Fibroblast of the aortic adventitia (primary cell): ENCODE results near the gene ZSCAN30. TPM values are rescaled to one million over a fixed set of nuclear protein-coding genes. Genes with fewer than 3 reads are reported as not detected.

Experiments used
- DNase-seq: peaks from one replicate; pipeline ENCODE4 v3.0.0-alpha.2; 2010; ENCODE audit warnings: low read depth
- H3K4me3 ChIP-seq: 2 replicates; pipeline ENCODE4 v1.5.1; 2011; ENCODE audit warnings: low read depth, mild to moderate bottlenecking, control low read depth, low read length, moderate library complexity
- total RNA-seq: library from RNA; depleted of rRNA; stranded (reverse); fragments of >200 nt; gene quantifications from 2 replicates; pipeline ENCODE4 v1.2.3, GENCODE V29; 2012; ENCODE audit warnings: low replicate concordance
- TF ChIP-seq, protein P1 (sequence below): IDR thresholded peaks from 2 replicates; pipeline ENCODE4 v1.5.1; 2011; ENCODE audit warnings: mild to moderate bottlenecking, low read length, control low read depth, inconsistent platforms; ENCODE audit not compliant: insufficient read depth

Gene ZSCAN30
- total RNA-seq, 1 donor = 22.6 TPM

DNA sequence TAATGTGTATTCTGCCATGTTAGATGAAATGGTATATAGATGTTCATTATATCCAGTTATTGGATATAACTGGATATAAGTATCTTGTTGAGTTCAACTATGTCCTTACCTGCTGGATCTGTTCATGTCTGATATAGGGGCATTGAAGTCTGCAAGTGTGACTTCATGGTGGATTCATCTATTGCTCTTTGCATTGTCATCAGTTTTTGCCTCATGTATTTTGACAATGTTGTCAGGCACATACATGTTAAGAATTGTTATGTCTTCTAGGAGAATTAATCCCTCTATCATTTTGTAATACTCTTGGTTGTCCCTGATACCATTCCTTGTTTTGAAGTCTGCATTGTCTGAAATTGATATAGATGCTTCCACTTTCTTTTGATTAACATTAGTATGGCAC, 38.8 kb upstream of the ZSCAN30 start:
- no peak for DNase-seq
- no peak overlapping the region for H3K4me3 ChIP-seq
- TF ChIP-seq, protein P1, sequence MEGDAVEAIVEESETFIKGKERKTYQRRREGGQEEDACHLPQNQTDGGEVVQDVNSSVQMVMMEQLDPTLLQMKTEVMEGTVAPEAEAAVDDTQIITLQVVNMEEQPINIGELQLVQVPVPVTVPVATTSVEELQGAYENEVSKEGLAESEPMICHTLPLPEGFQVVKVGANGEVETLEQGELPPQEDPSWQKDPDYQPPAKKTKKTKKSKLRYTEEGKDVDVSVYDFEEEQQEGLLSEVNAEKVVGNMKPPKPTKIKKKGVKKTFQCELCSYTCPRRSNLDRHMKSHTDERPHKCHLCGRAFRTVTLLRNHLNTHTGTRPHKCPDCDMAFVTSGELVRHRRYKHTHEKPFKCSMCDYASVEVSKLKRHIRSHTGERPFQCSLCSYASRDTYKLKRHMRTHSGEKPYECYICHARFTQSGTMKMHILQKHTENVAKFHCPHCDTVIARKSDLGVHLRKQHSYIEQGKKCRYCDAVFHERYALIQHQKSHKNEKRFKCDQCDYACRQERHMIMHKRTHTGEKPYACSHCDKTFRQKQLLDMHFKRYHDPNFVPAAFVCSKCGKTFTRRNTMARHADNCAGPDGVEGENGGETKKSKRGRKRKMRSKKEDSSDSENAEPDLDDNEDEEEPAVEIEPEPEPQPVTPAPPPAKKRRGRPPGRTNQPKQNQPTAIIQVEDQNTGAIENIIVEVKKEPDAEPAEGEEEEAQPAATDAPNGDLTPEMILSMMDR = no peak

DNA sequence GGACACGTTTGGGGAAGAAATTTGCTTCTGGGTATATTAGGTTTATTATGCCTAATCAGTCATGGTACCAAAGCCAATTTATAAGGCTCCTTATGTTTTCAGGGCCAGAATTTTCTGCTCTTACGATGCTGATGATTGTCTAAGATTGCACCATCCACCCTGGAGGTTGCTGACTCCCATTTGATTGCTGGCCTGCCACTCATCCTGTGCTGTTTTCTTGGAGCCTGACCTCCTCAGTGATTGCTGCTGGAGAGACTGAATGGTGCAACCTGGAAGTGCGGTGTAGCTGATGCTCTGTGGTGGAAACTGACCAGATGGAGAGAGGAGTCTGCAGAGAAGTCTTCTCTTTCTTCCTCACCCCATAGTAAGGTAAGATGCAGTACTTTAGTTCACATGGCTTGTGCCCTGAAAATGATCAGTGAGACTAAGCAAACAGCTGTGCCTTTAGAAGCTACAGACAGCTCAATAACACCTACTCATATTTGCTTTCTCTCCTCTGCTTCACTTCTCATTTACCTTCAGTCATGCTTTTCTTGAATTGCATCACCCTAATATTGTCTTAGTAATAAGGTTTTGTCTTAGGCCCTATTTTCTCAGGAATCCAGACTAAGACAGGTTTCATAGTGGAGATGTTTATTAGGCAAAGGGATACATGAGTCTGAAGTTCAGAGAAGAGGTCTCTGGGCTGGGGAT, 36.8 kb upstream of the ZSCAN30 start:
- H3K4me3 ChIP-seq = no peak overlapping the region
- no peak for DNase-seq
- TF ChIP-seq, protein P1 = no peak

DNA sequence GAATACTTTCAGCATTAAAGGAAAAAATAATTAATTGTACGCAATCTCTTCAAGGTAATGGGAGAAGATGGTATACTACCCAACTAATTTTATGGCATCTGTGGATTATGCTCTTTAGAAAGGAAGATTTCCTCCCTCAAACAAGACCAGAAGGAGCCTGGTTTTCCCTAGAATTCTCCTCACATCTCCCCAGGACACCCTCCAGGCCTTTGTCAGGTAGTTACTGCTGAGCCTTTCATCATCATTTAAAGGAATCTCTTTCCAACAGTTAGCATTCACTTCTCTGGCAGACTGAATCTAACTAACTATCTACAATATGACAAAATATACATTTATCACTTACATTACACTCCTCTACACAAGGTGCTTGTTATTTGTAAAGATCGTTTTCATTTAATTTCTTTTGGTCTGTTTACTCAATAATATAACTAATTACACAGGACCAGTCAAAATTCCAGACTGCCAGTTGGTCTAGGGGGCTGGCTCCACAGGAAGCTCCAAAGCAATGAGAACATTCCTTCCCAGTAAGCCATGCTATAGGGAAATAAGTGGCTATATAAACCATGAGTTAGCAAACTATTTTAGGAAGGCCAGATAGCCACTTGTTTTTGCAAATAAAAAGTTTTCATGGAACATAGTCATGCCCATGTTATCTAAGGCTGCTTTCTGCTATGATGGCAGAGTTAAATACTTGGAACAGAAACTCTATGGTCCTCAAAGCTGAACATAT, 35.1 kb upstream of the ZSCAN30 start:
- DNase-seq = no peak
- no peak overlapping the region for H3K4me3 ChIP-seq
- TF ChIP-seq, protein P1 = no peak

DNA sequence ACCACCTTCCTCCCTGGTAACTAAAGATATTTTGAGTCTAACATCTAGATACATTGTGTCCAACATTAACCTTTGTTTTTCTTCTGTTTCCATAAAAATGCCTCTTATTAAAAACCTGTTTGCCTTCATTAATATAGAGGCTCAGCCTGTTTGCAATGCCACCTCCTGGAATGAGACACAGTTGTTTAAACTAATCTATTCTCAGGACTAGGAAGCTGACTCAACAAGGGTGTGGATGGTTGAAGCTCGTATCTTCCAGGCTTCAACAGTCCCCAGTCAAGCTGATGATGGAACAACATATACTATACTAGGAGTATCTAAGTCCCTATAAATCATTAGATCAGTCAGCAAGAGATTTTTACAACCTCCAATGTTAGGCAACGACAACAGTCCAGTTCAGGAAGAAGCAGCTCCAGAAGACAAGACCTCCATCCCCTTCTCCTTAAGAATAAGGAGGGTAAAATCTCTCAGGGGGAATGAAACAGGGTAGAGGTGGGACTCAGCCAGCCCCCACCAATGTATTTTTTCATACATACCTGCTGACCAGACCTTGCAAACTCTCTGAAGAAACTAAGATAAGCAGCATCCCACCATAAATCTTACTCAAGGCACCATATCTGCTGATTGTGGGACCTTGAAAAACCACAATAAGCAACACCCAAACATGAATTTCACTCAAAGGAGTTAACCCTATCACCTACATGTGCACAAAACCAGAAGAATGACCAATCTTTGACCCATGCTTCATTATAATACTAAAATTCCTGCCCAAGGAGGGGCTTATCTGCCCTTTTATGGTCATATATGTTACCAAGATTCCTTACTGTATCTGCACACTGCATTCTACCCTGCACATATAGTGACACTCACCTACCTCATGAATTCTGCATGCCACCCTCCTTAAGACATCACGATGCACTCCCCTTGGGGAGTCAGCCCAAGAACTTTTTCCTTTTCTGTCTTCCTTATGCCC, 32.7 kb upstream of the ZSCAN30 start:
- TF ChIP-seq, protein P1 = no peak
- H3K4me3 ChIP-seq = no peak overlapping the region
- no peak for DNase-seq

DNA sequence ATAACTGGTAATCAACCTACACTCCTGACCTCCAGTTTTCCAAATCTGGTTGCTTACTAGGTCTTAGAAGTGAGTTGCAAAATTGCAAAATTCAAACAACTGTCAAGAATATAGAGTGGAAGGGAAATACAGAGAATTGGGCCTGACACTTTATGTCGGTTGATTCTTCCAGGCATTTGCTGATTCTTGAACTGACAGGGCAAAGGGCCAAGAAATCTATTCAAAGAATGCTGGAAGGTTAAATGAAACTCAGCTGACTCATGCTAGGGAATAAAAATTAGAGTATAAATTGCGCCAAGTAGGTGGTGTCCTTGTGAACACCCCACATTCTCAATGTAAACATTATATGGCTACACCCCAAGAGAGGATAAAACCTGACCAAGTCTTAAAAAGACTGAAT, 21.5 kb upstream of the ZSCAN30 start:
- DNase-seq = peak; percentile 66
- TF ChIP-seq, protein P1 = no peak
- H3K4me3 ChIP-seq = no peak overlapping the region

DNA sequence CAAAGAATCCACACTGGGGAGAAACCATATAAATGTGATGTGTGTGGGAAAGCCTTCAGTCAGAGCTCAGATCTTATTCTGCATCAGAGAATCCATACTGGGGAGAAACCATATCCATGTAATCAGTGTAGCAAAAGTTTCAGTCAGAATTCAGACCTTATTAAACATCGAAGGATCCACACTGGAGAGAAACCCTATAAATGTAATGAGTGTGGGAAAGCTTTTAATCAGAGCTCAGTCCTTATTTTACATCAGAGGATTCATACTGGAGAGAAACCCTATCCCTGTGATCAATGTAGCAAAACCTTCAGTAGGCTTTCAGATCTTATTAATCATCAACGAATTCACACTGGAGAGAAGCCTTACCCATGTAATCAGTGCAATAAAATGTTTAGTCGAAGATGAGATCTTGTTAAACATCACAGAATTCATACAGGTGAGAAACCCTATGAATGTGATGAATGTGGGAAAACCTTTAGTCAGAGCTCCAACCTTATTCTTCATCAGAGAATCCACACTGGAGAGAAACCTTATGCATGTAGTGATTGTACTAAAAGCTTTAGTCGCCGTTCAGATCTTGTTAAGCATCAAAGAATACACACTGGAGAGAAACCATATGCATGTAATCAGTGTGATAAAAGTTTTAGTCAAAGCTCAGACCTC, 16.7 kb upstream of the ZSCAN30 start:
- TF ChIP-seq, protein P1 = no peak
- no peak overlapping the region for H3K4me3 ChIP-seq
- DNase-seq = no peak
